NCI-H1436 treated with DMSO at 0.1 percent for 48 hours (cell line): ENCODE data around the gene CD4.

ENCODE experiments used
- DNase-seq: peaks from one replicate; lab custom pipeline; 2025; lab: John Stamatoyannopoulos, UW

Gene CD4

DNA sequence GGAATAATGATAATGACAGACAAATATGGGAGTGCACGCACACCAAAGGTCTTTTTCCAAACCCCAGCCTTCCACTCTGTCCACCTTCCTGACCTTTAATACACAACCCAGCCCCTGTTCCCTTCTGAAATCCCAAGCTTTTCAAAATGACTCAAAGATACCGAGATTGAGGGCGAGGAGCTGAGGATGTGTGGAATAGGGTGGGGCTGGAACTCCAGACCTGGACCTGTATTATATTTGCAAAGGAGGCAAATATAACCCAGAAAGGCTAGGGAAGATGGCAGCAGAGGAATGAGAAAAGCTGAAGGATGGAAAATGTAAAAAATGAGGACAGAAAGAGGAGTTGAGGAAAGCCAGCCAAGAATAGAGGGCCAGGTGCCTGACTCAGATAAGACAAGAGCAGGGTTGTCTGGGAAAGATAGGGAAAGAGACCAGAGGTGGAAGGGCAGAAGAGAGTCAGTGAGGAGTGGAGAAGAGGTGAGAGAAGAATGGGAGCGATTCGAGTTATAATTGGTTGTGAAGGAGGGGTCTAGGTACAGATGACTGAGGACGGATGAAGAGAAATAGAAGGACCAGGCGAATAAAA is 24.2 kb upstream of the CD4 start:
- DNase-seq = no peak

DNA sequence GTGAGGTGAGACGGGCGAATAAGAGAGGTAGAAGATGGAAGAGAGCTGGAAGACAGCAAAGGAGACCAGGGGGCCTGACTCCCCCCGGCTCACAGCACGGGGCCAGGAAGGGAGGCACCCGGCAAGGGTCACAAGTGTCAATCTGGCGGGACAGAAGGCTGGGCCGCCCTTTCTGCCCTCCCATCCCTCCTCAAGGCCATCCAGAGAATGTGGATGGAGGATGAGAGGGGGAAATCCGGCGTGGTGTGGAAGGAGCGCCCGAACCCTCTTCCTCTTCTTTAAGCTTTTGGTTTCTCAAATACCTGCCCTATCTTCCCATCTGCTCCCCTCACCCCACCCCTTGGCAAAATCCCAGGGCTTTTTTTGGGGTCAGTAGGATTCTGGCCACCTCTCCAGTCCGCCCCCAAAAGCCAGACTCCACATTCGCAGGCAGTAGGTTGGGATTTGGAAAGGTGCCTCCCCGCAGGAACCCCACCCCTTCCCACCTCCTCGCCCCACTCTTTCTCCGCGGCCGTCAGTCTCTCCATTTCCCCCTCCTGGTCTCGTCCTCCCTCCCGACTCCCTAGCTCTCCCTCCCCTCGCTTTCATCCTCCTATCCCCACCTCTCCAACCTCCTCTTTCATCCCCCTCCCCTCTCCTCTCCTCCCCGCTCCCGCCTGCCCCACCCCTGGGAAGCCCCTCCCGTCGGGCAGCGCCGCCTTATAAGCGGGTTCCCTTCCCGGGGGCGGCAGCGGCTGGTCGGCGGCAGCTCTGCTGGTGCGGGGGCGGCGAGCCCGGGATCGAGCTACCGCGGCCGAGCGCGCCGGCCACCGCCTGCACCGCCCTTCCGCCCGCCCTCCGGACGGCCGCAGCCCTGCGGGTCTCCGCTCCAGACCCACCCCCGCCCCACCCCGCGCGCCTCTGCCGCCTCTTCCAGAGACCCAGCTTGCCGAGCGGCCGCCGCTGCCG is 23.4 kb upstream of the CD4 start, which contains the start of gene PTMS:
Gene PTMS, plus strand, starts transcription at position 730 of the 948 bp plus-strand sequence. CDS start 343 bp downstream, outside the sequence.
- DNase-seq = peak; percentile 68

DNA sequence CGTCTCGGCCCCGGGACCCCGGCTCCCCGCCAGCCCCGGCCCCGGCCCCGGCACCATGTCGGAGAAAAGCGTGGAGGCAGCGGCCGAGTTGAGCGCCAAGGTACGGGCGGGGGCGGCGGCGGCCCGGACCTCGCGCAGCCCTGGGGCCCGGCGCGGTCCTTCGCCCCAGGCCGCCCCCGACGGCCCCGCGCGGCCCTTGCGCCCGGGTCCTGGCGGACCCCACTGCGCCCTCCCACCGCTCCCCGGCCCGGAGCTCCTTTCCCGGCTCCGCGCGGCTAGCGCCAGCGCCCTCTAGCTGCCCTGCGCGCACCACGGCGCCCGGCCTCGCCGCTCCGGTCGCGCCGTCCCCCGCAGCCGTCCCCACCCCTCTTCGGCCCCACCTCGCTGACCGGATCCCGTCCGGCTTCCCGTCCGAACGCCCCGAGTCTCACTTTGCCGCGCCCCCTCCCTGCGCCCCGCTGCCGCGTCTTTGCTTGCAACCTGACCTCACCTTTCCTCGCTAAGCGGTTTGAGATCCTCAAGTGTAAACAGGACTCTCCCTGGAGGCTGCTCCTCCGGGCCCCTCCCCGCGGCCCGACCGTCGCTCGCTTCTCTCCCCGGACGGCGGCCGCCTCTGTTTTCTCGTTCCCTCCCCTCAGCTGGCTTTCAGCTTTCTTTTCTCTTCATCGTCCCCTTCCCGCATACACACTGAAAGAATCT is 22.5 kb upstream of the CD4 start:
- no peak for DNase-seq

DNA sequence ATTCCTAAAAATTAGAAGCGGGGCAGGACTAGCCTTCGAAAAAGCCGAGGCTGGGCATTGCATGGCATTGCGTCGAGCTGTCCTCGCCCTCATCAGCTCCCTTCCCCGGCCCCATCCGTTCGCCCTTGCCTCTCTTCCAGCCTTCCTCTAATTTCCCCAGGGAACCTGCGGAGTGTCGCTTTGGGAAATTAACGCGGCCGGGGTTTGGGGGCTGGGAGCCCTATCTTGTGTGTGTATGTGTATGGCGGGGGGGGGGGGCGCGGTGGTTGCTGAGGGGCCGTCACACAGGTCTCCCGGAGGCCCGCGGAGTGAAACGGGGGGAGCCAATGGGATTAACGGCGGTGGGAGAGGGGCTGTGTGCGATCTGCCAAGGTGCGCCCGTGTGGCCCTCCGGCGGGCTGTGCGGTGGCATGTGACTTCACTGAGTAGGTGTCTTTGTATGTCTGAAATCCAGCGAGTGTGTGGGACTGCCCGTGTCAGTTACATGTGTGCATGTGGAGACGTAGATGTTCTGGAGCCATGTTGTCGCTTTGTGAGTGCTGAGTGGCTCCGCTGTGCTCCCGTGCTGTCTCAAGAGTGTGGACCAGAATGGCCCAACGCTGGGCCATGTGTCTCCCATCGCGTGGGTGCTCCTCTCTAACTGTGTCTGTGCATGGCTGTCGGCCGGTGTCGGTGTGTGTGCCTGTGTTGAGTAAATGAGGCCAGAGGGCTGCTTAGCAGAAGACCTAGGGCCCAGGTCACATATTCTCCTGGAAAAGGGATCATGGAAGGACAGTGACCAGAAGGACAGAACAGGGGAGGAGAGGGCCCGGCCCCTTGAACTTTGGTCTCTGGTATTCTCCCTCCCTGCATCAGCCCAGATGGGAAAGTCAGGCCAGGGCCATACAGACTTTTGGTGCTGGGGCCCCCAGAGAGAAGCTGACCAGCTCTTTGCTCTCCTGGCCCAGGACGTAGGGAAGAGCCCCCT is 21.7 kb upstream of the CD4 start:
- no peak for DNase-seq

DNA sequence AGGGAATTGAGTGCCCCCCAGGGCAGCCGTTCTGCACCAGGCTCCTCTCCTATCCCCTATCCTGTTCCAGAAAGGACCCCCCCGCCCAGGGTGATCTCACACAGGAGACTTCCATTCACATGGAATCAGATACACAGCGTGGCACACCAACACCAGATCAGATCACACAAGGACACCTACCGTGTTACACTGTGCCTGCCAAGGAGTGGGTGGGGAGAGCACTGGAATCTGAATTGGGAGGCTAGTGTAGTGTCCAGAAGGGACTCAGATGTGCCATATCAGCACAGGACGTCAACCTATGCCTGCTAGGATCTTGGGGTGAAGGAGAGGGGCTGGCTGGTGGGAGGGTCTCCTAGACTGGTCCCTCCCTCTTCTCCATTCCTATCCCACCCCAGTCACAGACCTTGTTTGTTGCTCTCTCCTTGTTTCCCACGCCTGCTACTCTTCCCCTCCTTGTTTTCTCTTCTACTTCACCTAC is 20.9 kb upstream of the CD4 start:
- no peak for DNase-seq

DNA sequence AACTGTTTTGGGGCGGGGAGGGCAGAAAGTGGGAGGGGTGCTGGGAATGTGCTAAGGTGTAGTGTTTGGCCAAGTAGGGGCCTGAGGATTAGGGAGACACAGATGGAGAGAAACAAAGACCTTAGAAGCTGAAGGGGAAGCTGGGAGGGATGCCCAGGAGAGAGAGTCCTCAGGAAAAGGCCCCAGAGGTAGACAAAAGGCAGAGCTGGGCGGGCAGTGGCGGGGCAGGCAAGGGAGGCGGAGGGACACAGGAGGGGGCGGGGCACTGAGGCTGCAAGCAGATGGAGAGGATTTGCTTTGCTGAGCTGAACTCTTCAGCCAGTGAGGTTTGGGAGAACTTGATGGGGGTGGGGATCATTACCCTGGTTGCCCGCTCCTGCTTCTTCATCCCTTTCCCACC is 20.3 kb upstream of the CD4 start:
- DNase-seq = no peak

DNA sequence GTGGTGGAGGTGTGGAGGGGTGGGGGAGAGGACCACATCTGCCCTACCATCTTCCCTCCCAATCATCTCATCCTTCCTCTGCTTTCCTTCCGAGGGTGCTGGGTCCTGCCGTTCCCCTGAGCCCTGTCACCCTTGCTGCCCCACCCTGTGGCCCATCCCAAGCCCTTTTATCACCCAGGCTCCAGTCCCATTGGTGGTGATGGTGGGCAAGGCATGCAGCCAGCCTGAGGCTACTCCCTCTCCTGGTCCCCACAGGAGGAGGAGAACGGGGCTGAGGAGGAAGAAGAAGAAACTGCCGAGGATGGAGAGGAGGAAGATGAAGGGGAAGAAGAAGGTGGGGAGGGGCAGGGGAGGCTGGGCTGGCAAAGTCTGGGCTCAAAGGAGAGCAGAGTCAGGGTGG is 19.7 kb upstream of the CD4 start:
- no peak for DNase-seq

DNA sequence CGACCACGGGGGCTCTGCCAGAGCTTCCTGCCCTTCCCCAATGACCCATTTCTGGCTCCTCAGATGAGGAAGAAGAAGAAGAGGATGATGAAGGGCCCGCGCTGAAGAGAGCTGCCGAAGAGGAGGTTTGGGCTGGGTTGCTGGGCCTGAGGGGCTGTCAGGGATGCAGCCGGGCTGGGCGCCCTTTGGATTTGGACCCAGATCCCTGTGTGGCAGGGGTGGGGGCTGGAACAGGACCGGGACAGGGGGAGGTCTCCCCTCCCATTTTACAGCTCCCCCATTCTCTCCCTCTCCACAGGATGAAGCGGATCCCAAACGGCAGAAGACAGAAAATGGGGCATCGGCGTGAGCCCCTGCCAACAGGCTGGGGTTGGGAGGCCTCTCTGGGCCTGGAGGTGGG is 19.2 kb upstream of the CD4 start:
- no peak for DNase-seq

DNA sequence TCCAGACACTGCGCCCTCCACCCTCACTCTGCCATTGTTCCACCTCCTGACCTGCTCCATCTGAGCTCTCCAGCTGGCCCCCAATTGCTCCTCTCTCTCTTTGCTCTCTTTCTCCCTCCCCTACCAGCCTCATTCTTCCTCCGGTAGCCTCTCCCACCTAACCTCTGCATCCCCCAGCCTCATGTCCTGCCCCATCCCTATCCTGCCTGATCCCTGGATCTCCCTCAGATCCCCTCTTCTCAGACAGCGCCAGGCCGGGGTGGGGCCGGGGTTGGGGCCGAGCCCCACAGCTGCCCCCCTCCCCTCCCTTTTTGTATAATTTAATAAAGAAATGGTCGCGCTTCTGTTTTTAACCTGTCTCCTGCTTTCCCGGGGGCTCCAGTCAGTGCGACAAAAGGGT is 18.7 kb upstream of the CD4 start:
- DNase-seq = no peak

DNA sequence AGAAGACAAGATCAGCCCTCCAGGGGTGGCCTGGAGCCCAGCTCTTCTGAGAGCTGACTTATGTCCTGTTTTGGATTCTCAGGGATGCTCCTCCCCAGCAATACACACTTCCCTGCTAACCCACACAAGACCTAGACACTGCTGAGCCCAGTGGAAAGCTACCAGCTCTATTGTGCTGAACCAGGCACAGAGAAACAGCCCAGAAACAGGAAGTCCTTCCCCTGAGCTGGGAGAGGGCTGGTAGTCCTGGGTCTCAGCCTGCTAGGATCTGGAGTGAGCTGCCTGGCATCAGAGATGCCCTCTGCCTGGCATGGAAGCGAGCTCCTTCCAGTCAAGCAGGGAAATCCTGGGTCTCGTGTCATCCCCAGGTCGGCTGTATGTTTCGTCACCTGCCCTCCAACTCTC is 18.2 kb upstream of the CD4 start:
- no peak for DNase-seq

DNA sequence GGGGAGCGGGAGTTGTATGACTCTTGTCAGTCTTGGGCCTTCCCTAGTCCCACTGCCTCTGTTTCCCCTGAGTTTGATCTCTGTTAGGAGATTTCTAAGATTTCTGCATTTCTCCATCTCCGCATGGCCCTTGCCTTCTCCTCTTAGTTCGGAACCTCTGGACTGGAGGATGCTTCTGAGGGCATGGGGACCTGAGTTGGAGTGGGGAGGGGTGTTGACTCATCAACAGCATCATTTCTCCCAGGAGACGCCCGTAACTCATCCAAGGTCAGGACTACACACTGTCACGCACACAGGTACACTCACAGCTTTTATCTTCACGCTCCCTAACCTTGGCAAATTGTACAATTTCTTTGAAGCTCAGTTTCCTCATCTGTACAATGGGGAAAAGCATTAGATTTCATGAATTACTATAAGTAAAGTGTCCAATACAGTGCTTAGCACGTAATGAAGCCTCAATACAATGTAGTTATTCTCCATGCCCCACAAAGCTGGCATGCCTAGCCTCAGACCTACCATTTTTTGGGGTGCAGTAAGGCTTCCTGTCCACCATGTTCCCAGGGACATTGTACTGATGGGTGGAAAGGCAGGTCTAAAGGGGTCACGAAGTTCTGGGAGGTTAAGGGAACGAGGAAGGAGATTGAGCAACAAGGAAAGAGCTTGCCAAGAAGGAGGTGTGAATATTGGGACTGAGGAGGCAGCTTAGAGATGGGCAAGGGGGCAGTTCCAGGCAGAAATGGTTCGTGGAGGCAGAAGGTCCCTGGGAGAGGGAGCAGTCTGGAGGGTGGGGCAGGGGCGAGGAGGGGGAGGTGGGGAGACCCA is 17.6 kb upstream of the CD4 start:
- no peak for DNase-seq

DNA sequence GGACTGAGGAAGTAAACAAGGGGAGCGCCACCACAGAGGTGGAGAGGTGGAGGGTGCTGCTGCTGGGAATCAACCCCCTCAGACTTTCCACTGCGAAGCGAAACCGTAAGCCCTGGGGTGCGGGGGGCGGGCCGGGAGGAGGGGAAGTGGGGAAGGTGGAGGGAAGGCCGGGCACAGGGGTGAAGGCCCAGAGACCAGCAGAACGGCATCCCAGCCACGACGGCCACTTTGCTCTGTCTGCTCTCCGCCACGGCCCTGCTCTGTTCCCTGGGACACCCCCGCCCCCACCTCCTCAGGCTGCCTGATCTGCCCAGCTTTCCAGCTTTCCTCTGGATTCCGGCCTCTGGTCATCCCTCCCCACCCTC is 17.0 kb upstream of the CD4 start, which contains the start of gene LAG3:
Gene LAG3, plus strand, starts transcription at position 190 of the 365 bp plus-strand sequence. CDS start 333 bp downstream, outside the sequence.
- DNase-seq = no peak

DNA sequence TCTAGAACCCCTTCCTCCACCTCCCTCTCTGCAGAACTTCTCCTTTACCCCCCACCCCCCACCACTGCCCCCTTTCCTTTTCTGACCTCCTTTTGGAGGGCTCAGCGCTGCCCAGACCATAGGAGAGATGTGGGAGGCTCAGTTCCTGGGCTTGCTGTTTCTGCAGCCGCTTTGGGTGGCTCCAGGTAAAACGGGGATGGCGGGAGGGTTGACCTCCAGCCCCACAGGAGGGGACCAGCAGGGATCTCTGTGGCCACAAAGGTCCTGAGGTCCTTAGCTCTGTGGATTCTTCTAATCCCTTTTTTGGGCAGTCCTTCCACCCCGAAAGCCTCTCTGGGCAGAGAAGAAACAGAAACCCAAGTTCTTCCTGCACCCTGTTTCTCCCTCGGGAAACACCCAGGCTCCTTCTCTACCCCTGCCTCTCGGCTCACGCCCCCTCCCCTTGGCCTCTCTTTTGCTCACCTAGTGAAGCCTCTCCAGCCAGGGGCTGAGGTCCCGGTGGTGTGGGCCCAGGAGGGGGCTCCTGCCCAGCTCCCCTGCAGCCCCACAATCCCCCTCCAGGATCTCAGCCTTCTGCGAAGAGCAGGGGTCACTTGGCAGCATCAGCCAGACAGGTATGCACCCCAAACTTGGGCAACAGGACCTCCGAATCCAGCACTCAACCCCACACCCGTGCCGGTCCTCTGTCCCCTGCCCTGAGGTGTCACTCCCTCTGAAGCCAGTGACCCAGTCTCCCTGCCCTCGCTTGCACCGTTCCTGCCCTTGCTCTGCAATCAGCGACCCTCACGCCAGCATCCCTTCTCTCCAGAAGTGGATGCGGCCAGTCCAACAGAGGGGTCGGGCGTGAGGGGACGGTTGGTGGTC is 16.4 kb upstream of the CD4 start:
- no peak for DNase-seq

DNA sequence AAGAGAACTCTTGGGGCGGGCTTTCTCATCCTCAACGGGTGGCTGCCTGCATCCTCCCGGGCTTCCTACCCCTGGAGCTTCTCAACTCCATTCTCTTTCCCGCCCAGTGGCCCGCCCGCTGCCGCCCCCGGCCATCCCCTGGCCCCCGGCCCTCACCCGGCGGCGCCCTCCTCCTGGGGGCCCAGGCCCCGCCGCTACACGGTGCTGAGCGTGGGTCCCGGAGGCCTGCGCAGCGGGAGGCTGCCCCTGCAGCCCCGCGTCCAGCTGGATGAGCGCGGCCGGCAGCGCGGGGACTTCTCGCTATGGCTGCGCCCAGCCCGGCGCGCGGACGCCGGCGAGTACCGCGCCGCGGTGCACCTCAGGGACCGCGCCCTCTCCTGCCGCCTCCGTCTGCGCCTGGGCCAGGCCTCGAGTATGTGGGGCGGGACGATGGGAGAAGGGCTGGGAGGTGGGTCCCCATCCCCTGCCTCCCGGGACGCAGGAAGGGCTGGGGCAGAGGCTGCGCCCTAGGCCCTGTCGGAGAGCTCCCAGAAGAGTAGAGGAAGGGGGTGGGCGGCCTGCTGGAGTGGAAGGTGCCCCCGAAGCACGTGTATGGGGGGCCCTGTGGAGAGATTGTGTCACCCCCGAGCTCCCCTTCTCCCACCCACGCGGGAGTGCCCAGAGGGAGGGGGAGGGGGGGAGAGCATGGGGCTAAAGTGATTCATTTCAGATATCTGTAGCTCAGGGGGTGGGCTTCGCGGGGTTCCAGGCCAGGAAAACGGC is 15.6 kb upstream of the CD4 start:
- no peak for DNase-seq

DNA sequence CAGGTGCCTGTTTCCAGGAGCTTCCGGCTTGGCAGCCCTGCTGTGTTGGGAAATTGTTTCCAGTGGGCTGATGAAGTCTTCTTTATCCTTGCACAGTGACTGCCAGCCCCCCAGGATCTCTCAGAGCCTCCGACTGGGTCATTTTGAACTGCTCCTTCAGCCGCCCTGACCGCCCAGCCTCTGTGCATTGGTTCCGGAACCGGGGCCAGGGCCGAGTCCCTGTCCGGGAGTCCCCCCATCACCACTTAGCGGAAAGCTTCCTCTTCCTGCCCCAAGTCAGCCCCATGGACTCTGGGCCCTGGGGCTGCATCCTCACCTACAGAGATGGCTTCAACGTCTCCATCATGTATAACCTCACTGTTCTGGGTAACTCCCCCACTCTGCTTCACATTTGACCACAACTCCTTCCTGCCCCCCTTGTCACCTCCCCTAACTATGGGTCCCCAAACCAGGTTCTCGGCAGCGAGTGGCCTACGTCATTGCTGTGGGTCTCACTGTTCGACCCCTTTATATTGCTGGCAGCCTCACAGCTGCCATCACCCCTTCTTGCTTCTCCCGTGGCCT is 14.7 kb upstream of the CD4 start:
- no peak for DNase-seq

DNA sequence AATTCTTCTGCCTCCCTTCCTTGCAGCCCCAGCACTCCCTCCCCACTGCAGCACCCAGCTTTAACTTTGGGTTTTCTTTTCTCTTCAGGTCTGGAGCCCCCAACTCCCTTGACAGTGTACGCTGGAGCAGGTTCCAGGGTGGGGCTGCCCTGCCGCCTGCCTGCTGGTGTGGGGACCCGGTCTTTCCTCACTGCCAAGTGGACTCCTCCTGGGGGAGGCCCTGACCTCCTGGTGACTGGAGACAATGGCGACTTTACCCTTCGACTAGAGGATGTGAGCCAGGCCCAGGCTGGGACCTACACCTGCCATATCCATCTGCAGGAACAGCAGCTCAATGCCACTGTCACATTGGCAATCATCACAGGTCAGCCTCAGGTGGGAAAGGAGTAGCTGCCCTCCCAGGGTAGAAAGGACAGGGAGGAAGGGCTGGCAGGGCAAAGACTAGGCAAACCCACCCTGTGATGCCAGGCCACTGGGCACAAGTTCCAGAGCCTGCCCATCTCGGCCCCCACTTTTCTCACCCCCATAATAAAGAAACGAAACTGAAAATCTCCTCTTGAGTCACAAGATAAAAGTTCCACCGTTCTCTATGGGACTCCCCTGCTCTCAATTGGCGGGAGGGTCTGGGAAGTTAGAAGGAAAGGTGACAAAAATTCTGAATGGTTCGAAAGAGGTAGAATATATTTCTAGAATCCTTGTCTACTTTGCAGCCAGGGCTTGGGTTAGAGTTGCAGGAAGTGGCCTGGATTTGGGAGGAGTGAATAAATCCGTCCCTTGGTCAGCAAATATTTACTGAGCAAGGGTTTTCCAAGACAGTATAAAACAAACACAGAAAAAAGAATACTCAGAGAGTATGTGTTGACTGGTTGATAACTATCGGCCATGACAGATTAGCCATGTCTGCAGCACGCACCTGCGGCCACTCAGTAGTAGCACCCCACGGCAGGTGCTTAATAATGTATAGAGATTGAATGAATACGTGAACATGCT is 13.8 kb upstream of the CD4 start:
- DNase-seq = no peak

DNA sequence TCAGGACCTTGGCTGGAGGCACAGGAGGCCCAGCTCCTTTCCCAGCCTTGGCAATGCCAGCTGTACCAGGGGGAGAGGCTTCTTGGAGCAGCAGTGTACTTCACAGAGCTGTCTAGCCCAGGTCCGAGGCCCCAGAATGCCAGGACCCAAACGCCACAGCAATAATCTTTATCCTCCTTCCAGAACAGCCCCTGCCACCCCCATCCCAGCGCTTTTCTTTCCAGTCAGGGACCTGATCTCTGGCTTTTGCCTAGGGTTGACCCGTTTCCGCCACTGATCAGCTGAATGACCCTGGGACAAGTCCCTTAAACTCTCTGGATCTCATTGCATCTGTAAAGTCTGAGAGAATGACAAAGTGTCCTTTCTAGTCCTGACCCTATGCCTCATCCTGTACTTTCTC is 11.9 kb upstream of the CD4 start:
- DNase-seq = no peak
